ENCODE data around the gene NDST3.

DNA sequence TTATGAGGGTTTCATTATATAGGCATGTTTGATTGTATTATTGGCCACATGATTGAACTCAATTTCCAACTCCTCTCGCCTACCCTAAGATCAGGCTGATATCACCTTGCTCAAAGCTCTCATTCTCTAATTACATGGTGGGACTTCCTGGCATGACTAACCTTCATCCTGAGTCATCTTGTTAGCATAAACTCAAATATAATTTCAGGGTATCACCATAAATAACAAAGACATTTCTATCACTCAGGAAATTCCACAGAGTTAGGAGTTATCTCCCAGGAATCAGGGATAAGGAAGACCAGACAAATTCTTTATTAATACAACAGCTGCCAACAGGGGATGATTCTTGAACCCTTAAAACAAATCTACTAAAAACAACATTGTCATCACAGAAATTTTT lies 90.7 kb downstream of the NDST3 start:
- TF ChIP-seq, protein P1, sequence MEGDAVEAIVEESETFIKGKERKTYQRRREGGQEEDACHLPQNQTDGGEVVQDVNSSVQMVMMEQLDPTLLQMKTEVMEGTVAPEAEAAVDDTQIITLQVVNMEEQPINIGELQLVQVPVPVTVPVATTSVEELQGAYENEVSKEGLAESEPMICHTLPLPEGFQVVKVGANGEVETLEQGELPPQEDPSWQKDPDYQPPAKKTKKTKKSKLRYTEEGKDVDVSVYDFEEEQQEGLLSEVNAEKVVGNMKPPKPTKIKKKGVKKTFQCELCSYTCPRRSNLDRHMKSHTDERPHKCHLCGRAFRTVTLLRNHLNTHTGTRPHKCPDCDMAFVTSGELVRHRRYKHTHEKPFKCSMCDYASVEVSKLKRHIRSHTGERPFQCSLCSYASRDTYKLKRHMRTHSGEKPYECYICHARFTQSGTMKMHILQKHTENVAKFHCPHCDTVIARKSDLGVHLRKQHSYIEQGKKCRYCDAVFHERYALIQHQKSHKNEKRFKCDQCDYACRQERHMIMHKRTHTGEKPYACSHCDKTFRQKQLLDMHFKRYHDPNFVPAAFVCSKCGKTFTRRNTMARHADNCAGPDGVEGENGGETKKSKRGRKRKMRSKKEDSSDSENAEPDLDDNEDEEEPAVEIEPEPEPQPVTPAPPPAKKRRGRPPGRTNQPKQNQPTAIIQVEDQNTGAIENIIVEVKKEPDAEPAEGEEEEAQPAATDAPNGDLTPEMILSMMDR (IDR thresholded peaks at IDR 0.05) = no peak
- TF ChIP-seq POLR2A (IDR thresholded peaks at IDR 0.05) = no peak
